Neural cell (in vitro differentiated cells): ENCODE measurements around the gene CTDP1. TPM values are rescaled to one million over a fixed set of nuclear protein-coding genes. Genes with fewer than 3 reads are reported as not detected.

Experiments used
- H2AFZ ChIP-seq: fragments of 200-600, 300-800 bp; sonication (generic), shearing (Covaris generic); 2 replicates; pipeline ENCODE4 v1.6.0; 2014; ENCODE audit warnings: low read depth, mild to moderate bottlenecking, antibody characterized with exemption, low read length, moderate library complexity
- H3F3A ChIP-seq: fragments of 200-600 bp; shearing (Covaris generic); 2 replicates; pipeline ENCODE4 v1.6.1; 2016; ENCODE audit warnings: mild to moderate bottlenecking, moderate library complexity, mixed read lengths, antibody characterized with exemption, low read length; ENCODE audit not compliant: insufficient read depth, poor library complexity, severe bottlenecking
- H3K27ac ChIP-seq: fragments of 200-600, 300-800 bp; sonication (generic), shearing (Covaris generic); 2 replicates; pipeline ENCODE4 v1.5.1; 2014; ENCODE audit warnings: mild to moderate bottlenecking, low read length, moderate library complexity
- H3K27me3 ChIP-seq: fragments of 300-800, 200-600 bp; sonication (generic), shearing (Covaris generic); 2 replicates; pipeline ENCODE4 v1.6.0; 2014; ENCODE audit warnings: mild to moderate bottlenecking, low read depth, low read length, moderate library complexity; ENCODE audit not compliant: insufficient read depth
- H3K36me3 ChIP-seq: fragments of 300-800, 200-600 bp; sonication (generic), shearing (Covaris generic); 2 replicates; pipeline ENCODE4 v1.5.1; 2014; ENCODE audit warnings: mild to moderate bottlenecking, antibody characterized with exemption, low read length, moderate library complexity; ENCODE audit not compliant: insufficient read depth
- H3K4me2 ChIP-seq: fragments of 300-800, 200-600 bp; sonication (generic), shearing (Covaris generic); 2 replicates; pipeline ENCODE4 v1.6.0; 2014; ENCODE audit warnings: mild to moderate bottlenecking, low read length
- H3K4me3 ChIP-seq: fragments of 300-800, 200-600 bp; sonication (generic), shearing (Covaris generic); 2 replicates; pipeline ENCODE4 v1.5.1; 2014; ENCODE audit warnings: mild to moderate bottlenecking, low read length, moderate library complexity
- H3K79me2 ChIP-seq: fragments of 200-600 bp; shearing (Covaris generic); replicated peaks from 2 replicates; pipeline ENCODE4 v1.6.0; 2014; ENCODE audit warnings: mild to moderate bottlenecking, low read length, moderate library complexity; ENCODE audit not compliant: insufficient read depth
- H3K9ac ChIP-seq: fragments of 300-800, 200-600 bp; sonication (generic), shearing (Covaris generic); 2 replicates; pipeline ENCODE4 v1.6.1; 2016; ENCODE audit warnings: mild to moderate bottlenecking, low read length, mixed read lengths
- H3K9me2 ChIP-seq: fragments of 200-600 bp; shearing (Covaris generic); 2 replicates; pipeline ENCODE4 v1.6.1; 2016; ENCODE audit warnings: mild to moderate bottlenecking, low read length, mixed read lengths; ENCODE audit not compliant: insufficient read depth
- H3K9me3 ChIP-seq: fragments of 200-600, 300-800 bp; sonication (generic), shearing (Covaris generic); 2 replicates; pipeline ENCODE4 v1.6.1; 2016; ENCODE audit warnings: mild to moderate bottlenecking, mixed run types, low read length, moderate library complexity, mixed read lengths
- H4K20me1 ChIP-seq: fragments of 200-600 bp; shearing (Covaris generic); 2 replicates; pipeline ENCODE4 v1.6.1; 2016; ENCODE audit warnings: mild to moderate bottlenecking, mixed run types; ENCODE audit not compliant: insufficient read depth
- EP300 ChIP-seq: fragments of 450-650 bp; conservative IDR thresholded peaks from 2 replicates; pipeline ENCODE4 v1.6.1; 2014; ENCODE audit warnings: antibody characterized with exemption, mild to moderate bottlenecking, moderate library complexity; ENCODE audit not compliant: poor library complexity, severe bottlenecking
- EZH2 ChIP-seq: fragments of 200-600, 300-800 bp; shearing (Covaris generic), sonication (generic); IDR thresholded peaks from 2 replicates; pipeline ENCODE4 v1.6.1; 2014; ENCODE audit warnings: antibody characterized with exemption, low read length, borderline replicate concordance, mild to moderate bottlenecking; ENCODE audit not compliant: insufficient read depth, poor library complexity, severe bottlenecking
- MXI1 ChIP-seq: fragments of 450-650 bp; conservative IDR thresholded peaks from 2 replicates; pipeline ENCODE4 v1.6.1; 2014; ENCODE audit warnings: antibody characterized with exemption, mild to moderate bottlenecking; ENCODE audit not compliant: poor library complexity, severe bottlenecking
- POLR2AphosphoS5 ChIP-seq: IDR thresholded peaks from 2 replicates; pipeline ENCODE4 v1.6.1; 2012
- RAD21 ChIP-seq: fragments of 450-650 bp; conservative IDR thresholded peaks from 2 replicates; pipeline ENCODE4 v1.6.1; 2014; ENCODE audit warnings: antibody characterized with exemption, mild to moderate bottlenecking, moderate library complexity
- REST ChIP-seq: IDR thresholded peaks from 2 replicates; pipeline ENCODE4 v1.6.1; 2012; ENCODE audit warnings: borderline replicate concordance
- SMC3 ChIP-seq: fragments of 450-650 bp; conservative IDR thresholded peaks from 2 replicates; pipeline ENCODE4 v1.6.1; 2014; ENCODE audit warnings: antibody characterized with exemption, mild to moderate bottlenecking, moderate library complexity; ENCODE audit not compliant: poor library complexity
- TAF1 ChIP-seq: IDR thresholded peaks from 2 replicates; pipeline ENCODE4 v1.6.1; 2012; ENCODE audit warnings: low read depth
- polyA plus RNA-seq: library from polyadenylated mRNA; depleted of rRNA; stranded (reverse); fragments of >200 nt; gene quantifications from 2 replicates; pipeline ENCODE4 v1.2.3, GENCODE V29; 2014
- TF ChIP-seq, protein P1 (sequence below): fragments of 450-650 bp; IDR thresholded peaks from 2 replicates; pipeline ENCODE4 v1.5.1; 2014; ENCODE audit warnings: antibody characterized with exemption, mild to moderate bottlenecking, moderate library complexity; ENCODE audit not compliant: poor library complexity, severe bottlenecking

Gene CTDP1
- polyA plus RNA-seq, 1 donor from 2014 or later, result 22.3 TPM

DNA sequence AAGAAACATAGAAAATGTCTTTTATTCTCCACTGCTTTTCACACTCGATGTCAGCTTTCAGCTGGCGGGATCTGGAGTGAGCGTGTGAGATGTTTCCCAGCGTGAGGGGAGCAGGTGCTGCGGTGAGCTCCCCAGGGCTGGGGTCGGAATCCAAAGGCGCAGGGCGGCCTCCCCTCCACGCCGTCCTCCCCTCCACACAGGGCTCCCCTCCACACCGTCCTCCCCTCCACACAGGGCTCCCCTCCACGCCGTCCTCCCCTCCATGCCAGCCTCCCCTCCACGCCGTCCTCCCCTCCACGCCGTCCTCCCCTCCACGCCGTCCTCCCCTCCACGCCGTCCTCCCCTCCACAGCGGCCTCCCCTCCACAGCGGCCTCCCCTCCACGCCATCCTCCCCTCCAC, 91.2 kb downstream of the CTDP1 start:
- H3K36me3 ChIP-seq, result no peaks in the 10 kb centered on the region
- no peak overlapping the region for H2AFZ ChIP-seq
- no peaks in the 10 kb centered on the region for H3K9me3 ChIP-seq
- H4K20me1 ChIP-seq, result no peaks in the 10 kb centered on the region
- no peak overlapping the region for H3K4me3 ChIP-seq
- H3K27ac ChIP-seq, result no peak overlapping the region
- no peaks in the 10 kb centered on the region for H3K9me2 ChIP-seq
- no peaks in the 10 kb centered on the region for H3F3A ChIP-seq
- H3K79me2 ChIP-seq, result no peaks in the 10 kb centered on the region
- H3K4me2 ChIP-seq, result no peak overlapping the region
- no peaks in the 10 kb centered on the region for H3K27me3 ChIP-seq
- no peak overlapping the region for H3K9ac ChIP-seq
- TF ChIP-seq MXI1 (no peak), SMC3 (no peak), EZH2 (no peak), REST (no peak), POLR2AphosphoS5 (no peak)
- TF ChIP-seq, protein P1, sequence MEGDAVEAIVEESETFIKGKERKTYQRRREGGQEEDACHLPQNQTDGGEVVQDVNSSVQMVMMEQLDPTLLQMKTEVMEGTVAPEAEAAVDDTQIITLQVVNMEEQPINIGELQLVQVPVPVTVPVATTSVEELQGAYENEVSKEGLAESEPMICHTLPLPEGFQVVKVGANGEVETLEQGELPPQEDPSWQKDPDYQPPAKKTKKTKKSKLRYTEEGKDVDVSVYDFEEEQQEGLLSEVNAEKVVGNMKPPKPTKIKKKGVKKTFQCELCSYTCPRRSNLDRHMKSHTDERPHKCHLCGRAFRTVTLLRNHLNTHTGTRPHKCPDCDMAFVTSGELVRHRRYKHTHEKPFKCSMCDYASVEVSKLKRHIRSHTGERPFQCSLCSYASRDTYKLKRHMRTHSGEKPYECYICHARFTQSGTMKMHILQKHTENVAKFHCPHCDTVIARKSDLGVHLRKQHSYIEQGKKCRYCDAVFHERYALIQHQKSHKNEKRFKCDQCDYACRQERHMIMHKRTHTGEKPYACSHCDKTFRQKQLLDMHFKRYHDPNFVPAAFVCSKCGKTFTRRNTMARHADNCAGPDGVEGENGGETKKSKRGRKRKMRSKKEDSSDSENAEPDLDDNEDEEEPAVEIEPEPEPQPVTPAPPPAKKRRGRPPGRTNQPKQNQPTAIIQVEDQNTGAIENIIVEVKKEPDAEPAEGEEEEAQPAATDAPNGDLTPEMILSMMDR, result no peak

GRCh38 chr18:79771446-79772107, 92.0 kb downstream of the CTDP1 start:
- Histone ChIP-seq H3K4me2 (no peak overlapping the region), H3K27me3 (no peaks in the 10 kb centered on the region), H2AFZ (no peak overlapping the region), H3K27ac (no peak overlapping the region), H3K36me3 (no peaks in the 10 kb centered on the region), H3F3A (no peaks in the 10 kb centered on the region), H3K9me2 (no peaks in the 10 kb centered on the region), H3K9me3 (no peaks in the 10 kb centered on the region), H3K79me2 (no peaks in the 10 kb centered on the region), H3K9ac (no peak overlapping the region), H3K4me3 (no peak overlapping the region), H4K20me1 (no peaks in the 10 kb centered on the region)
- TF ChIP-seq TAF1, result no peak
- no peak for TF ChIP-seq EP300
- TF ChIP-seq EZH2, result no peak
- TF ChIP-seq POLR2AphosphoS5, result no peak
- TF ChIP-seq, protein P1, result no peak
- TF ChIP-seq SMC3, result no peak
- no peak for TF ChIP-seq RAD21
- no peak for TF ChIP-seq MXI1
- no peak for TF ChIP-seq REST
